Fibroblast of lung (primary cell): Measurements from ENCODE around the gene ZBTB7C. TPM values are rescaled to one million over a fixed set of nuclear protein-coding genes. Genes with fewer than 3 reads are reported as not detected.

Experiments used
- DNase-seq, 2 donors: peaks; one replicate each; pipeline versions ENCODE4 v3.0.0 to v3.0.0-alpha.2; 2010; ENCODE audit warnings: low read depth in 2 of 2
- H2AFZ ChIP-seq: 2 replicates; pipeline ENCODE4 v1.5.1; 2012; ENCODE audit warnings: low read length, control low read depth, inconsistent platforms
- H3K27ac ChIP-seq: 2 replicates; pipeline ENCODE4 v1.5.1; 2011; ENCODE audit warnings: low read length, control low read depth; ENCODE audit not compliant: insufficient read depth
- H3K27me3 ChIP-seq: 2 replicates; pipeline ENCODE4 v1.5.1; 2011; ENCODE audit warnings: mild to moderate bottlenecking, low read length; ENCODE audit not compliant: control insufficient read depth, insufficient read depth
- H3K36me3 ChIP-seq: 2 replicates; pipeline ENCODE4 v1.5.1; 2011; ENCODE audit warnings: low read length; ENCODE audit not compliant: control insufficient read depth, insufficient read depth
- H3K4me1 ChIP-seq: 2 replicates; pipeline ENCODE4 v1.5.1; 2011; ENCODE audit warnings: low read length; ENCODE audit not compliant: control insufficient read depth, insufficient read depth; ENCODE audit errors: extremely low read depth
- H3K4me2 ChIP-seq: 2 replicates; pipeline ENCODE4 v1.5.1; 2011; ENCODE audit warnings: low read length, control low read depth; ENCODE audit not compliant: insufficient read depth; ENCODE audit errors: extremely low read depth
- H3K4me3 ChIP-seq, 4 experiments: fragments of 200-600 bp in 1 of 4; sonication (generic) in 1 of 4; replicated peaks in 1 of 4; 2 replicates each; pipeline ENCODE4 v1.5.1; 2011 to 2016; ENCODE audit warnings: low read length in 4 of 4, low read depth in 3 of 4, mild to moderate bottlenecking in 3 of 4, control low read depth in 2 of 4, inconsistent platforms in 1 of 4, mixed read lengths in 1 of 4; ENCODE audit not compliant: insufficient read depth in 1 of 4; ENCODE audit errors: control extremely low read depth in 1 of 4
- H3K79me2 ChIP-seq: 2 replicates; pipeline ENCODE4 v1.5.1; 2012; ENCODE audit warnings: mild to moderate bottlenecking, low read length, inconsistent platforms; ENCODE audit not compliant: control insufficient read depth, insufficient read depth
- H3K9ac ChIP-seq: 2 replicates; pipeline ENCODE4 v1.5.1; 2011; ENCODE audit warnings: mild to moderate bottlenecking, low read length, control low read depth; ENCODE audit not compliant: insufficient read depth
- H3K9me3 ChIP-seq: 2 replicates; pipeline ENCODE4 v1.5.1; 2012; ENCODE audit warnings: low read depth, low read length; ENCODE audit not compliant: control insufficient read depth, insufficient read depth
- H4K20me1 ChIP-seq: 2 replicates; pipeline ENCODE4 v1.5.1; 2011; ENCODE audit warnings: low read length; ENCODE audit not compliant: control insufficient read depth, insufficient read depth; ENCODE audit errors: extremely low read depth
- CTCF ChIP-seq, 2 donors: IDR thresholded peaks in 1 of 2; conservative IDR thresholded peaks in 1 of 2; 1 replicate in 1 of 2; 2 replicates in 1 of 2; pipeline ENCODE4 v1.5.1; 2011 to 2012; ENCODE audit warnings: low read length in 2 of 2, control low read depth in 1 of 2, inconsistent platforms in 1 of 2, low read depth in 1 of 2, mild to moderate bottlenecking in 1 of 2
- EZH2 ChIP-seq: IDR thresholded peaks from 2 replicates; pipeline ENCODE4 v1.5.1; 2012; ENCODE audit warnings: low read length, control low read depth, mild to moderate bottlenecking; ENCODE audit errors: missing control alignments
- polyA plus RNA-seq, 2 donors: library from polyadenylated mRNA; depleted of rRNA in 1 of 2; stranded (reverse) in 1 of 2; unstranded in 1 of 2; fragments of >200 nt; gene quantifications; 2 replicates each; pipeline ENCODE4 v1.2.1, GENCODE V29; 2011 to 2012; ENCODE audit warnings: missing spikeins in 1 of 2
- total RNA-seq: library from RNA; depleted of rRNA; stranded (reverse); fragments of >200 nt; gene quantifications from 2 replicates; pipeline ENCODE4 v1.2.1, GENCODE V29; 2014

The ZBTB7C gene
- total and polyA plus RNA-seq, 2 donors (not counting 1 experiment from before 2014, with no cell fraction given), result 0.19 to 0.33 TPM

- no peaks in the 10 kb centered on the region for H3K79me2 ChIP-seq
- no peaks in the 10 kb centered on the region for H3K9me3 ChIP-seq
- no peak for DNase-seq
- no peak overlapping the region for H3K4me3 ChIP-seq
- H4K20me1 ChIP-seq, result no peaks in the 10 kb centered on the region
- H3K4me1 ChIP-seq, result no peaks in the 10 kb centered on the region
- H3K27ac ChIP-seq, result no peak overlapping the region
- no peak overlapping the region for H3K9ac ChIP-seq
- no peak overlapping the region for H3K4me2 ChIP-seq
- no peak for TF ChIP-seq EZH2
- no peak for TF ChIP-seq CTCF (conservative IDR thresholded peaks at IDR 0.05 in 1 of 2, IDR thresholded peaks at IDR 0.05 in 1 of 2; ENCODE audit: low read depth in 1 of 2, low read length in 2 of 2)
- no peaks in the 10 kb centered on the region for H3K36me3 ChIP-seq
- H2AFZ ChIP-seq, result no peak overlapping the region
- H3K27me3 ChIP-seq, result no peaks in the 10 kb centered on the region
These were observed 293.2 kb downstream of the ZBTB7C start for GRCh38 chr18:48116017-48116416.

GRCh38 chr18:48113691-48114090 is 295.5 kb downstream of the ZBTB7C start:
- Histone ChIP-seq H3K4me1 (no peaks in the 10 kb centered on the region), H4K20me1 (no peaks in the 10 kb centered on the region), H3K79me2 (no peaks in the 10 kb centered on the region), H2AFZ (no peak overlapping the region), H3K27me3 (no peaks in the 10 kb centered on the region), H3K36me3 (no peaks in the 10 kb centered on the region), H3K4me2 (no peak overlapping the region), H3K27ac (no peak overlapping the region), H3K9ac (no peak overlapping the region), H3K9me3 (no peaks in the 10 kb centered on the region), H3K4me3 (no peak overlapping the region)
- no peak for TF ChIP-seq EZH2
- TF ChIP-seq CTCF (conservative IDR thresholded peaks at IDR 0.05 in 1 of 2, IDR thresholded peaks at IDR 0.05 in 1 of 2; ENCODE audit: low read depth in 1 of 2, low read length in 2 of 2), result no peak
- DNase-seq, result no peak

- no peaks in the 10 kb centered on the region for H3K79me2 ChIP-seq
These were observed 297.6 kb downstream of the ZBTB7C start for GRCh38 chr18:48111587-48111986.

More at GRCh38 chr18:48111587-48111986, 297.6 kb downstream of the ZBTB7C start:
- Histone ChIP-seq H2AFZ (no peak overlapping the region), H3K9ac (no peak overlapping the region), H3K27me3 (no peaks in the 10 kb centered on the region), H3K9me3 (no peaks in the 10 kb centered on the region), H3K27ac (no peak overlapping the region), H3K4me3 (no peak overlapping the region), H4K20me1 (no peaks in the 10 kb centered on the region), H3K4me1 (no peaks in the 10 kb centered on the region), H3K36me3 (no peaks in the 10 kb centered on the region), H3K4me2 (no peak overlapping the region)
- TF ChIP-seq EZH2 (no peak), CTCF (conservative IDR thresholded peaks at IDR 0.05 in 1 of 2, IDR thresholded peaks at IDR 0.05 in 1 of 2; ENCODE audit: low read depth in 1 of 2, low read length in 2 of 2) (no peak)
- peak in 1 of 2 donors; percentile 7 for DNase-seq
